ENCODE data around the gene RNF212B.
"Not testable (repeated sequence)": the region's sequence is repeated elsewhere in the genome, so short reads cannot be mapped to it uniquely, and the experiment has no call there.

The RNF212B gene

DNA sequence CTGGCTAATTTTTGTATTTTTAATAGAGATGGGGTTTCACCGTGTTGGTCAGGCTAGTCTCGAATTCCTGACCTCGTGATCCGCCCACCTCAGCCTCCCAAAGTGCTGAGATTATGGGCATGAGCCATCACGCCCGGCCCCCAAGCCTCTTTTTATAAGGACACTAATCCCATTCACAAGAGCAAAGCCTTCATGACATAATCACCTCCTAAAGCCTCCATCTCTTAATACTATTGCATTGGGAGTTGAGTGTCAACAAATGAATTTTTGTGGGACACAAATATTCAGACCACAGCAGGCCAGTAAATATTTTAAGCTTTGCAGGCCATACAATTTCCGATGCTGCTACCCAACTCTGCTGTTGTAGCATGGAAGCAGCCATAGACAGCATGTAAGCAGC lies 10.9 kb downstream of the RNF212B start:
- H3K4me3 ChIP-seq (ENCODE audit: low read depth, low read length), result no peak overlapping the region
- TF ChIP-seq CTCF (IDR thresholded peaks at IDR 0.05; ENCODE audit: low read depth, low read length), result no peak

DNA sequence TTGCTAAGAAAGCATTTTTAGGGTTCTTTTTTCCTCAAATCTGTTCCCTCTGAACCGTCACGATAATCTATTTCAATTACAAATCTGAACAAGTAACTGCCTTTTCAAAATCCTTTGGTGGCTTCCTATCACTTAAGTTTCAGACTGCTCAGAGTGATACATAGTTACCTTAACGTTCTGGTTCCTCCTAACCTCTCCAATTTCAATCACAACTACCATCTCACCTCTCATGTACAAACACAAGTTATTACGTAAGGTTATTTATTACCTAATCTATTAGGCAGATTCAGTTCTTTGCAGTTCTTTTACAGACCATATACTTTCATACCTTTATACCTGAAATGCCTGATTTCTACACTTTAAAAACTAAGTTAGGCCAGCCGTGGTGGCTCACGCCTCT lies 12.1 kb downstream of the RNF212B start:
- TF ChIP-seq CTCF (IDR thresholded peaks at IDR 0.05; ENCODE audit: low read depth, low read length), result no peak
- no peak overlapping the region for H3K4me3 ChIP-seq (ENCODE audit: low read depth, low read length)

DNA sequence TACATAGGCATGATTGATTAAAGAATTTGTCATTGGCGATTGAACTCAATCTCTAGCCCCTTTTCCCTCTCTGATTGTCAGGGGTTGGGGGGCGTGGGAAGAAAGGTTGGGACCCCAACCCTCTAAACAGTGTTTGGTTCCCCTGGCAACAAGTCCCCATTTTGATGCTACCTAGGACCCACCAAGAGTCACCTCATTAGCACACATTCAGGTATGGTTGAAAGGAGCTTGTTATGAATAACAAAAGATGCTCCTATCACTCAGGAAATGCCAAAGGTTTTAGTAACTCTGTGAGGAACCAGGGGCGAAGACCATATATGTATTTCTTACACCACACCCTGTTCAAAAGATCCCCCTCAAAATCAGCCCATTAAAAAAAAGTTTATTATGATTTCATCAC lies 14.3 kb downstream of the RNF212B start:
- no peak overlapping the region for H3K4me3 ChIP-seq (ENCODE audit: low read depth, low read length)

DNA sequence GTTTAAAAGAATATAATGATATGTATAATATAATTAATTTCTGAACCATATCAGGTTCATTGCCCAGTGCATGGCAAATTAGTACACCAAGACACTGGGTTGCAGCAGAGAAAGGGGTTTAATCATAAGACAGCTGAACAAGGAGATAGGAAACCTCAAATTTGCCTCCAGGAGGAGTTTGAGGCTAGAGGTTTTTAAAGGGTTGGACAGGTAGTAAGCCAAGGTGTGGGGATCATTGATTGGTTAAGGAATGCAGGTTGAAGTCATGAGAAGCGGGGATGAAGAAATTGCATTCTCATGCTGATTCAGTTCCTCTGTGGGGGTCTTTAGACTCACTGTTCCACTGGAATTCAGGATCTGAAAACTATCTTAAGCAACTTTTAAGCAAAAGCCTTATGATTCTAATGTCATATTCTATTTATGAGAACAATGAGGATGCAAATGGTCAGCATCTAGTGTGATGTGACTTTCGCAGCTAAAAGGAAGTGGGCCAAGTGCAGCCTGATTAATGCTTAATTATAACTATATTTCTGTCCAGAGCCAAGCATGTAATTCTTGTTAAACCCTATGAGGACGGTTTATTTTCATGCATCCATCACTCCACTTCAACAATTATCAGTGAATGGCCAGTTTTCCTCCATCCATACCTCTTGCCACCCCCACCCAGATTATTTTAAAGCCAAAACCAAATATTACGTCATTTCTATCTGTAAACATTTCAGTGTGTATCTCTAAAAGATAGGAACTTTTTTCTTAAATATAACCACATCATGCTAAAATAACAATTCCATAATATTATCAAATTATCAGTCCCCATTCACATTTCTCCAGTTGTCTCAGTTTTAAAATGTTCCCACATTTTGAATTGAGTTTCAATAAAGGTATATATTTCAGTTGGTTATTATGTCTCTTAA lies 14.9 kb downstream of the RNF212B start:
- no peak overlapping the region for H3K4me3 ChIP-seq (ENCODE audit: low read depth, low read length)
- TF ChIP-seq CTCF (IDR thresholded peaks at IDR 0.05; ENCODE audit: low read depth, low read length), result no peak

More for the DNA sequence above, 14.3 kb downstream of the RNF212B start:
- TF ChIP-seq CTCF (IDR thresholded peaks at IDR 0.05; ENCODE audit: low read depth, low read length), result no peak

DNA sequence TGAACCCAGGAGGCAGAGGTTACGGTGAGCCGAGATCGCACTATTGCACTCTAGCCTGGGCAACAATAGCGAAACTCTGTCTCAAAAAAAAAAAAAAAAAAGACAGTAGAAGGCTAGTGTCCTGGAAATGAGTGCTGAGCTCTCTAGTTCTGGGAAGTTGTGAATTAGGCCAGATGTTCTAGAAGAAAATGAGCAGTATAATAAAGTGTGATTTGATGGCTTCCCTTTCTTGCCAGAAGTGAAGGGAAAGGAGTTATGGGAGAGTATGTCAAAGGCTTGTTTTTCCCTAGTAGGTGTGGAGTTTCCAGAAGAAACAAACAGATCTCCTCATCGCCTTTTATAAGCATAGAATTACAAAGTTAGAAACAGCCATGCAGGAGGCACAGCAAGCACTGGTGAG lies 20.5 kb downstream of the RNF212B start:
- no peak overlapping the region for H3K4me3 ChIP-seq (ENCODE audit: low read depth, low read length)

GRCh38 chr14:23259426-23259825 lies 21.7 kb downstream of the RNF212B start:
- TF ChIP-seq CTCF (IDR thresholded peaks at IDR 0.05; ENCODE audit: low read depth, low read length), result no peak
- no peak overlapping the region for H3K4me3 ChIP-seq (ENCODE audit: low read depth, low read length)

More for the DNA sequence above, 20.5 kb downstream of the RNF212B start:
- no peak for TF ChIP-seq CTCF (IDR thresholded peaks at IDR 0.05; ENCODE audit: low read depth, low read length)

DNA sequence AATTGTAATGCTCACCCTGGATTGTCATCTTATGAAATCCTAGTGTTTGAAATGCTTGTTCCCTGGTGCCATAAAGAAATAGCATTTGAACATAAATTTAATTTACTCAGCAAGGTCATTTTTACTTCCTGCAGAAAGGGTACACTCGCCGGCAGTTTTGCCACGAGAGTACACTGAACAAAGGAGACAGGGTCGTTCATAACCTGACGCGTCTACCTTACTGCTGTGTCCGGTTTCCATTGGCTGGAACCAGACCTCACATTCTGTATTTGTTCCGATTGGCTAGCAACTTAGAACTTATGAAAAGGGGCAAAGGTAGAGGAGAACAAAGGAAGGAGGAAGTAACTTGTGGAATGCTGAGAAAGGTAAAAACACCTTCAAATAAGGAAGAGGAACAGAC lies 23.1 kb downstream of the RNF212B start:
- not testable (repeated sequence) for H3K4me3 ChIP-seq (ENCODE audit: low read depth, low read length)
